MCF 10A (cell line): Measurements from ENCODE around the gene GRM6. TPM values are rescaled to one million over a fixed set of nuclear protein-coding genes. Genes with fewer than 3 reads are reported as not detected.

Source experiments
- Bru-seq: library from RNA; stranded (reverse); fragments of 400-500 nt; gene quantifications from one replicate; lab custom pipeline; 2021; lab: Mats Ljungman, UMichigan
- BruChase-seq, 2 experiments: library from RNA; stranded (reverse); fragments of 400-500 nt; gene quantifications; one replicate each; lab custom pipeline; 2021; lab: Mats Ljungman, UMichigan
- BruUV-seq: library from RNA; stranded (reverse); fragments of 400-500 nt; replicated peaks from 2 replicates; lab custom pipeline; 2021; lab: Mats Ljungman, UMichigan
- CTCF ChIA-PET: fragments of 300-600 bp; sonication (Branson Sonifier 250); formaldehyde crosslinking; extraction: SDS; loops from one replicate; lab custom pipeline; 2021; ENCODE audit warnings: antibody characterized with exemption, inconsistent platforms; lab: Yijun Ruan, JAX
- POLR2A ChIA-PET: fragments of 300-600, 350-650 bp; sonication (Branson Sonifier 250); formaldehyde crosslinking; extraction: SDS; loops from one replicate; lab custom pipeline; 2020; ENCODE audit warnings: antibody characterized with exemption, inconsistent platforms; lab: Yijun Ruan, JAX
- DNase-seq: peaks from one replicate; pipeline ENCODE4 v3.0.0-alpha.2; 2018; ENCODE audit not compliant: unreplicated experiment
- H3K27ac Mint-ChIP-seq: one replicate; pipeline ENCODE4 v1.8.0; 2022; ENCODE audit warnings: mild to moderate bottlenecking, low read depth, mixed read lengths; ENCODE audit not compliant: unreplicated experiment
- H3K27me3 Mint-ChIP-seq: one replicate; pipeline ENCODE4 v1.8.0; 2022; ENCODE audit warnings: mixed read lengths; ENCODE audit not compliant: insufficient read depth, unreplicated experiment
- H3K36me3 Mint-ChIP-seq: one replicate; pipeline ENCODE4 v1.8.0; 2022; ENCODE audit warnings: mild to moderate bottlenecking, moderate library complexity, mixed read lengths; ENCODE audit not compliant: insufficient read depth, unreplicated experiment
- H3K4me1 Mint-ChIP-seq: one replicate; pipeline ENCODE4 v1.8.0; 2022; ENCODE audit warnings: mixed read lengths; ENCODE audit not compliant: insufficient read depth, unreplicated experiment
- H3K4me3 Mint-ChIP-seq: one replicate; pipeline ENCODE4 v1.8.0; 2022; ENCODE audit warnings: mild to moderate bottlenecking, moderate library complexity, mixed read lengths; ENCODE audit not compliant: unreplicated experiment
- H3K9me3 Mint-ChIP-seq: one replicate; pipeline ENCODE4 v1.8.0; 2022; ENCODE audit warnings: mixed read lengths; ENCODE audit not compliant: unreplicated experiment
- CTCF ChIP-seq: fragments of 200-600 bp; IDR thresholded peaks from one replicate; pipeline ENCODE4 v1.8.0; 2022; ENCODE audit warnings: antibody characterized with exemption, mild to moderate bottlenecking; ENCODE audit not compliant: unreplicated experiment
- intact Hi-C: fragments of 100-400 bp; cut with micrococcal nuclease; formaldehyde crosslinking; loops from 2 replicates; pipeline ENCODE4 v1.14.1; 2022
- long read RNA-seq: library from polyadenylated mRNA; stranded (forward); transcript quantifications from one replicate; pipeline ENCODE4 v2.0.0, GENCODE V29; 2022
- total RNA-seq: library from RNA; stranded (reverse); gene quantifications from 2 replicates; pipeline ENCODE4 v1.2.3, GENCODE V29; 2022

GRM6 gene
- not detected in 2 replicates for total RNA-seq
- not detected for Bru-seq, nascent RNA
- not detected for BruChase-seq, experiment 1, labeled RNA remaining after a 6-hour chase
- not detected for BruChase-seq, experiment 2, labeled RNA remaining after a 2-hour chase
- long read RNA-seq, result 0 reads

- Mint-ChIP-seq H3K4me1 (no peaks in the 10 kb centered on the region), H3K27me3 (no peaks in the 10 kb centered on the region)
Observed at GRCh38 chr5:178994580-178995340, at the start of gene GRM6. Gene GRM6 (minus strand): TSS chr5:178995320. CDS start chr5:178994944, 376 bp downstream.

DNA sequence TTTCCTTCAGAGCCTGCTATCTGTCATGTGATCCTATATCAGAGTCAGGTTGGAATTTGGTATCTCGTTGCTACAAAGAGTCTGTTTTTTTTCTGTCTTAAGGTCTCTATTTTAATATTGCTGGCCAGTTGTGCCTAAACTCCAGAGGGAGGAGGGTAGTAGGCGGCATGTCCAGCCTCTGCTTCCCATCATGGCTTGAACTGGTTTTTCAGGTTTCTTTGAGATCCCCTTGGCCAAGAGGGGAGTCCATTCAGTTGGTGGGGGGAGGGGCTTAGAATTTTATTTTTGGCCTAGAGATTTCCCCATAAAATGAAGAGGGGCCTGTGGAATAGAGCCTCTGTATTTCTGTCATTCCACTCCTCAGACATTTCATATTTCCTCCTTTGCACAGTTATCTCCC is 49.6 kb upstream of the GRM6 start:
- no peak for TF ChIP-seq CTCF
- Mint-ChIP-seq H3K27me3 (no peaks in the 10 kb centered on the region), H3K9me3 (peaks cover 44% of the 10 kb centered on the region), H3K4me3 (no peak overlapping the region), H3K4me1 (no peaks in the 10 kb centered on the region), H3K27ac (no peak overlapping the region), H3K36me3 (no peaks in the 10 kb centered on the region)
- no peak for DNase-seq
- BruUV-seq, result no TSS peak
- ChIA-PET POLR2A (no interaction called here), CTCF (no interaction called here)
- intact Hi-C loops, result no loop called here

More at GRCh38 chr5:178994580-178995340, at the start of gene GRM6:
- no TSS peak for BruUV-seq
- intact Hi-C loops, result no loop called here
- Mint-ChIP-seq H3K36me3 (no peaks in the 10 kb centered on the region), H3K4me3 (no peak within 1 kb of the TSS), H3K9me3 (peaks cover 52% of the 10 kb centered on the region), H3K27ac (no peak within 1 kb of the TSS)
- DNase-seq, result no peak
- ChIA-PET CTCF (no interaction called here), POLR2A (no interaction called here)
- TF ChIP-seq CTCF, result no peak

DNA sequence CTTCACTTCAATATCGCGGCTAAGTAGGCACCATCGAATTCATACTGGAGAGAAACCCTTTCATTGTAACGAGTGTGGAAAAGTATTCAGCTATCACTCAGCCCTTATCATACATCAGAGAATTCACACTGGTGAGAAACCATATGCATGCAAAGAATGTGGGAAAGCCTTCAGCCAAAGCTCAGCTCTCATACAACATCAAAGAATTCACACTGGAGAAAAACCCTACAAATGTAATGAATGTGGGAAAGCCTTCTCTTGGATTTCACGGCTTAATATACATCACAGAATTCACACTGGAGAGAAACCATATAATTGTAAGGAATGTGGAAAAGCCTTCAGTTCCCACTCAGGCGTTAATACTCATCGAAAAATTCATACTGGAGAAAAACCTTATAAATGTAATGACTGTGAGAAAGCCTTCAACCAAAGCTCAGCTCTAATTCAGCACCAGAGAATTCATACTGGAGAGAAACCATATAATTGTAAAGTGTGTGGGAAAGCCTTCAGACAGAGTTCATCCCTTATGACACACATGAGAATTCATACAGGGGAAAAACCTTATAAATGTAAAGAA is 38.0 kb upstream of the GRM6 start:
- no peak for TF ChIP-seq CTCF
- Mint-ChIP-seq H3K9me3 (peaks cover 69% of the 10 kb centered on the region), H3K36me3 (peaks cover 16% of the 10 kb centered on the region), H3K4me3 (no peak overlapping the region), H3K4me1 (no peaks in the 10 kb centered on the region), H3K27me3 (no peaks in the 10 kb centered on the region), H3K27ac (no peak overlapping the region)
- DNase-seq, result no peak
- no TSS peak for BruUV-seq
- ChIA-PET POLR2A (interaction anchor here (1.8 kb wide), 1 partner anchor 10 kb away, joined by 3 read pairs; the partner anchor contains the start of gene ZNF879), CTCF (interaction anchor here (0.7 kb wide), 1 partner anchor 246 kb away, joined by 3 read pairs; no protein-coding TSS in a partner anchor)
- intact Hi-C loops, result no loop called here

- no peak within 1 kb of the TSS for H3K27ac Mint-ChIP-seq
- no peaks in the 10 kb centered on the region for H3K4me1 Mint-ChIP-seq
- peak; percentile 53 for DNase-seq
- intact Hi-C loops, result no loop called here
- CTCF ChIA-PET, result interaction anchor here (0.6 to 0.7 kb wide), 2 partner anchors 410 to 481 kb away, joined by 3 read pairs; no protein-coding TSS in a partner anchor
- TF ChIP-seq CTCF, result no peak
- POLR2A ChIA-PET, result interaction anchor here (0.7 to 1.3 kb wide), 4 partner anchors 9 to 53 kb away, joined by 3 to 5 read pairs (median 4); partner anchors contain the start of gene ZNF354C
- peaks cover 16% of the 10 kb centered on the region for H3K36me3 Mint-ChIP-seq
- no TSS peak for BruUV-seq
- peak within 1 kb of the TSS; percentile 84 for H3K4me3 Mint-ChIP-seq
- no peaks in the 10 kb centered on the region for H3K27me3 Mint-ChIP-seq
- peaks cover 45% of the 10 kb centered on the region for H3K9me3 Mint-ChIP-seq
Observed at GRCh38 chr5:179023528-179024189, 28.5 kb upstream of the GRM6 start, which contains the start of gene ZNF879. Gene ZNF879 (plus strand): TSS chr5:179023804. CDS start chr5:179025005, 1,201 bp downstream.
